HEK293T (cell line): ENCODE results near the gene KBTBD6.

Source experiments
- ARNT ChIP-seq: fragments of 450-650 bp; IDR thresholded peaks from 2 replicates; pipeline ENCODE4 v1.6.1; 2017; ENCODE audit warnings: mild to moderate bottlenecking
- FOXA1 ChIP-seq: fragments of 450-650 bp; IDR thresholded peaks from 2 replicates; pipeline ENCODE4 v1.6.1; 2016; ENCODE audit warnings: mild to moderate bottlenecking
- FOXK2 ChIP-seq: fragments of 450-650 bp; IDR thresholded peaks from 2 replicates; pipeline ENCODE4 v1.6.1; 2016; ENCODE audit warnings: mild to moderate bottlenecking
- FOXM1 ChIP-seq: fragments of 450-650 bp; IDR thresholded peaks from 2 replicates; pipeline ENCODE4 v1.6.1; 2017; ENCODE audit warnings: mild to moderate bottlenecking, borderline replicate concordance
- HDGF ChIP-seq: fragments of 450-650 bp; IDR thresholded peaks from 2 replicates; pipeline ENCODE4 v1.6.1; 2017; ENCODE audit warnings: antibody characterized with exemption, borderline replicate concordance
- L3MBTL2 ChIP-seq: fragments of 450-650 bp; conservative IDR thresholded peaks from 2 replicates; pipeline ENCODE4 v1.6.1; 2016; ENCODE audit warnings: mild to moderate bottlenecking
- NFRKB ChIP-seq: fragments of 450-650 bp; IDR thresholded peaks from 2 replicates; pipeline ENCODE4 v1.6.1; 2016; ENCODE audit warnings: mild to moderate bottlenecking, moderate library complexity
- PKNOX1 ChIP-seq: fragments of 450-650 bp; IDR thresholded peaks from 2 replicates; pipeline ENCODE4 v1.6.1; 2016
- SP1 ChIP-seq: fragments of 450-650 bp; IDR thresholded peaks from 2 replicates; pipeline ENCODE4 v1.6.1; 2017
- TARDBP ChIP-seq: fragments of 450-650 bp; IDR thresholded peaks from 2 replicates; pipeline ENCODE4 v1.6.1; 2016
- ZNF384 ChIP-seq: fragments of 450-650 bp; IDR thresholded peaks from 2 replicates; pipeline ENCODE4 v1.6.1; 2016

- TF ChIP-seq TARDBP, result no peak
- TF ChIP-seq PKNOX1, result no peak
- TF ChIP-seq FOXK2, result no peak
- no peak for TF ChIP-seq FOXM1
- TF ChIP-seq ARNT, result no peak
- no peak for TF ChIP-seq L3MBTL2
- no peak for TF ChIP-seq ZNF384
- no peak for TF ChIP-seq SP1
- no peak for TF ChIP-seq HDGF
- no peak for TF ChIP-seq FOXA1
- TF ChIP-seq NFRKB, result no peak
Measured at GRCh38 chr13:41139296-41139966, 6.8 kb upstream of the KBTBD6 start.
